ENCODE results near the gene COX8A.

COX8A gene

GRCh38 chr11:64022125-64022784 lies 47.8 kb downstream of the COX8A start:
- DNase-seq = peak; percentile 36

GRCh38 chr11:64023712-64024710 lies 49.6 kb downstream of the COX8A start:
- no peak for DNase-seq

- DNase-seq = no peak
Measured at GRCh38 chr11:64025205-64025604, 50.8 kb downstream of the COX8A start.

All from NCI-H2171 treated with DMSO at 0.1 percent for 48 hours (cell line).